Lung (tissue), 12 donors: ENCODE measurements around the gene SASH1. TPM values are rescaled to one million over a fixed set of nuclear protein-coding genes. Genes with fewer than 3 reads are reported as not detected.
A peak's percentile ranks its signal among the peaks of the same experiment; 100 is the strongest.

Source experiments
- ATAC-seq: fragments of 200-7000 bp; cut with Tn5 transposase; one replicate; pipeline ENCODE4 v1.9.1; 2020; ENCODE audit warnings: moderate number of reproducible peaks; ENCODE audit not compliant: insufficient read depth, low FRiP score
- DNase-seq, 3 donors: peaks; one replicate each; pipeline ENCODE4 v3.0.0-alpha.2; 2013 to 2017
- H3K27ac ChIP-seq, 2 donors: one replicate each; pipeline ENCODE4 v1.5.1; 2013; ENCODE audit warnings: mild to moderate bottlenecking in 2 of 2, moderate library complexity in 2 of 2, control low read depth in 1 of 2, inconsistent platforms in 1 of 2, low read depth in 1 of 2, low read length in 1 of 2
- H3K27me3 ChIP-seq, 3 donors: one replicate each; pipeline ENCODE4 v1.5.1; 2013; ENCODE audit warnings: low read length in 2 of 3; ENCODE audit not compliant: control insufficient read depth in 3 of 3, insufficient read depth in 3 of 3
- H3K36me3 ChIP-seq, 4 donors: one replicate each; pipeline ENCODE4 v1.5.1; 2013; ENCODE audit warnings: low read length in 4 of 4, mild to moderate bottlenecking in 1 of 4, moderate library complexity in 1 of 4; ENCODE audit not compliant: control insufficient read depth in 4 of 4, insufficient read depth in 4 of 4
- H3K4me1 ChIP-seq, 5 donors: one replicate each; pipeline ENCODE4 v1.5.1; 2013; ENCODE audit warnings: low read length in 5 of 5, mild to moderate bottlenecking in 2 of 5, moderate library complexity in 1 of 5; ENCODE audit not compliant: control insufficient read depth in 5 of 5, insufficient read depth in 5 of 5
- H3K4me3 ChIP-seq: one replicate; pipeline ENCODE4 v1.5.1; 2013; ENCODE audit warnings: mild to moderate bottlenecking, control low read depth, moderate library complexity
- H3K9ac ChIP-seq, 2 donors: one replicate each; pipeline ENCODE4 v1.5.1; 2013; ENCODE audit warnings: low read length in 2 of 2, control low read depth in 1 of 2; ENCODE audit not compliant: insufficient read depth in 1 of 2
- H3K9me3 ChIP-seq, 4 donors: one replicate each; pipeline ENCODE4 v1.5.1; 2013; ENCODE audit warnings: low read length in 3 of 4, mild to moderate bottlenecking in 1 of 4, moderate library complexity in 1 of 4; ENCODE audit not compliant: control insufficient read depth in 4 of 4, insufficient read depth in 3 of 4
- CTCF ChIP-seq: IDR thresholded peaks from 2 replicates; pipeline ENCODE4 v1.5.1; 2012; ENCODE audit warnings: mild to moderate bottlenecking; ENCODE audit errors: control extremely low read depth, extremely low read depth
- WGBS, 2 donors: extraction: QIAGEN DNeasy Blood & Tissue Kit; methylation state at CpG; one replicate each; pipeline ENCODE4 v1.1.7; 2013; 5-methylcytosine and 5-hydroxymethylcytosine counted together
- polyA plus RNA-seq, 2 donors: library from polyadenylated mRNA; stranded (reverse); fragments of 200-250 nt; gene quantifications; one replicate each; pipeline ENCODE4 v1.2.1, GENCODE V29; 2013
- total RNA-seq, 2 donors: library from RNA; depleted of rRNA in 1 of 2; stranded (reverse); fragments of >200 nt in 1 of 2; gene quantifications; one replicate each; pipeline ENCODE4 v1.2.1, GENCODE V29; 2014 to 2021
- donor health status: control.
- donor health status: control.
- donor health status: Bipolar disorder and iron deficiency.
- donor health status: healthy.
- donor health status: DM: yes; HTN: yes; CAD: no.

The SASH1 gene
- total and polyA plus RNA-seq, 4 donors = 18.8 to 114 (median 42.2) TPM

GRCh38 chr6:148404456-148405054 is 61.9 kb downstream of the SASH1 start:
- no peak for ATAC-seq

GRCh38 chr6:148405894-148406293 is 63.3 kb downstream of the SASH1 start:
- WGBS, 2 donors = 66 to 82% methylated on average over 2 of the region's 2 CpGs
- ATAC-seq = no peak
- Histone ChIP-seq H3K9me3 (no peaks in the 10 kb centered on the region), H3K4me3 (no peak overlapping the region), H3K27me3 (no peaks in the 10 kb centered on the region), H3K36me3 (peaks cover 0 to 1% (median 0%) of the 10 kb centered on the region in 4 donors), H3K9ac (no peak overlapping the region), H3K4me1 (peaks cover 4 to 15% (median 10%) of the 10 kb centered on the region in 5 donors), H3K27ac (peak overlapping the region in 1 of 2 donors; percentile 54)
- DNase-seq = no peak
- no peak for TF ChIP-seq CTCF

More at GRCh38 chr6:148404456-148405054, 61.9 kb downstream of the SASH1 start:
- Histone ChIP-seq H3K4me1 (peaks cover 4 to 20% (median 10%) of the 10 kb centered on the region in 5 donors), H3K4me3 (no peak overlapping the region), H3K27me3 (no peaks in the 10 kb centered on the region), H3K9me3 (peaks cover 0 to 2% (median 0%) of the 10 kb centered on the region in 4 donors), H3K27ac (peak overlapping the region in 1 of 2 donors; percentile 69), H3K9ac (no peak overlapping the region), H3K36me3 (peaks cover 0 to 1% (median 0%) of the 10 kb centered on the region in 4 donors)
- DNase-seq = no peak
- TF ChIP-seq CTCF = no peak
- WGBS, 2 donors = 76% methylated on average over 10 of the region's 10 CpGs

- Histone ChIP-seq H3K27me3 (no peaks in the 10 kb centered on the region), H3K4me1 (peaks cover 4 to 15% (median 8%) of the 10 kb centered on the region in 5 donors), H3K4me3 (no peak overlapping the region), H3K27ac (peak overlapping the region in 1 of 2 donors; percentile 62), H3K9me3 (no peaks in the 10 kb centered on the region), H3K9ac (no peak overlapping the region), H3K36me3 (peaks cover 0 to 1% (median 0%) of the 10 kb centered on the region in 4 donors)
- ATAC-seq = no peak
- TF ChIP-seq CTCF = no peak
- no peak for DNase-seq
- WGBS, 2 donors = 80 to 89% methylated on average over 6 of the region's 6 CpGs
These were observed 64.1 kb downstream of the SASH1 start for GRCh38 chr6:148406579-148407371.
